Fibroblast of mammary gland (primary cell): ENCODE measurements around the gene GAB4.
"Not testable (repeated sequence)": the region's sequence is repeated elsewhere in the genome, so short reads cannot be mapped to it uniquely, and the experiment has no call there.

Experiments
- DNase-seq: peaks from one replicate; pipeline ENCODE4 v3.0.0-alpha.2; 2010; ENCODE audit warnings: low read depth
- H3K4me3 ChIP-seq: 2 replicates; pipeline ENCODE4 v1.5.1; 2011; ENCODE audit warnings: low read depth, mild to moderate bottlenecking, low read length, moderate library complexity; ENCODE audit not compliant: control insufficient read depth
- CTCF ChIP-seq: conservative IDR thresholded peaks from 2 replicates; pipeline ENCODE4 v1.5.1; 2011; ENCODE audit warnings: low read depth, low read length, inconsistent platforms; ENCODE audit not compliant: control insufficient read depth, insufficient read depth

The GAB4 gene

GRCh38 chr22:16955678-16956210 is 52.3 kb downstream of the GAB4 start:
- TF ChIP-seq CTCF = no peak
- peak; percentile 3 for DNase-seq
- no peak overlapping the region for H3K4me3 ChIP-seq

DNA sequence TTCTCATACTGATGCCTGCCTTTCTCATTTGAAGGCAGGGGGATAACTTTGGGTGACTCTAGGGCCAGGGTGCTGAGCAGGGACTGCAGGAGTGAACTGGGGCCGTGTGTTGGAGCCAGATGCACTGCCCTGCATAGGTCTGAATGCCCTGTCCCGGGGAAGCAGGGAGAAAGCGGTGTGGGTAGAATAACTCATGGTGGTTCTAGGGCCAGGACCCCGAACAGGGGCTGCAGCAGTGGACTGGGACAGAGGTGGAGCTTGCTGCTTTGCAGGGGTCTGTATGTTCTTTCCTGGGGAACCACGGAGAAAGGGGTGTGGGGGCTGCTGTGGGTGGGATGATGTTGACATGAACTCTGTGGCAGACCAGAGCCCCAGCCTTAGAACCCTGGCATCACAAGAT is 52.9 kb downstream of the GAB4 start:
- no peak for DNase-seq
- TF ChIP-seq CTCF = no peak
- no peak overlapping the region for H3K4me3 ChIP-seq

GRCh38 chr22:16954060-16954403 is 54.0 kb downstream of the GAB4 start:
- TF ChIP-seq CTCF = no peak
- H3K4me3 ChIP-seq = no peak overlapping the region
- DNase-seq = no peak

DNA sequence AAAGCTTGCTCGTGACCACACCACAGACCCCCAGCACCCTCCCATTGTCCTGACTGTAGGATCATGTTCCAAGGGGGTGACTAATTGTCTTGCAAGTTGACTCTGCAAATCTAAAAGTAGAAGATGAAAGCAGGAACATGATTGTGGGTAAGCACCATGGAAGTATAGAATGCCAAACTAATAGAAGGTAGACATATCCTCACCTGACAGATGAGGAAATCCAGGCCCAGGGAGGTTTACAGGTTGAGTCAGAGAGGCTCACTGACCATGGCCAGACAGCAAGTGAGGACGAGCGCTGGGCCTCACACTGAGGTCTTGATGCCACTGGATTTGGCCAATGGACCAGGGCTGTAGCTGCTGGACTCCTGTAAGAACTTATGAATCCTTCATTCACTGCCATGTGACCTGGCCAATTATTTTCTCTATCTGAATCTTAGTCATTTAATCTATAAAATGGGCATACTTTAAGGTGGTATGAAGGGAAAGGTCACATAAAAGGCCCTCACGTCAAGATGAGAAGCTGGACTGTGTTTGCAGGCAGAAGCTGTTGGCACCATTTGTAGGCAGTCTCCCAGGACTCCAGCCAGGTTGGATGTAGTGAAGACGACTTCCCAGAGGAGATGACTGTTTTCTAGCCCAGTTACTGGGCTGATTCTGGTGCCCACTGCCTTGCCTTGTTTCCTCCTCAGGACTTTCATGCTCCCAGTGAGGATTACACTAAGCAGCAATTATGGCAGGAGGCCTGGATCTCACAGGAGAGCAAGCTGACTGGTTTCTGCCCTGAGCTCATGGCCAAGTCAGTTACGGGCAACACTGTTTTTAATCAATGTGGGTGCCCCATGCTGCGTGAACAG is 54.6 kb downstream of the GAB4 start:
- DNase-seq = no peak
- no peak for TF ChIP-seq CTCF
- H3K4me3 ChIP-seq = no peak overlapping the region

DNA sequence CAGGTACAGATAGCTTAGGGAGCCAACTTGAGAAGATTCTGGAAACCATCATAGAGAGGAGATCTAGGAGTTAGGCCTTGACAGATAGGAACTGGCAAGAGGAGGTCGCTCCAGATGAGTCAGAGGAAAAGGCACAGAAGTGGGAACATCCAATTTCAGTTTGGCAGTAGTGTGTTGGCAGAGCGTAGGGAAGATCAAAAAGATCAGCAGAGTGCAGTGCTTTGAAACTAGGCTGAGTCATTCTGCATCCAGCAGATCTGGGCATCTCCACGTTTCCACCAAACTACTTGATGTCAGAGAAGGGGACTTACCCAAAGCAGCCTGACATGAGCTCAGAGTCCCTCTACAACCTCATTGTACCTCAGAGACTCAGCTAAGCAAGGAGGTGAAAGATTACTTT is 58.5 kb downstream of the GAB4 start:
- peak; percentile 48 for DNase-seq
- no peak for TF ChIP-seq CTCF
- no peak overlapping the region for H3K4me3 ChIP-seq

DNA sequence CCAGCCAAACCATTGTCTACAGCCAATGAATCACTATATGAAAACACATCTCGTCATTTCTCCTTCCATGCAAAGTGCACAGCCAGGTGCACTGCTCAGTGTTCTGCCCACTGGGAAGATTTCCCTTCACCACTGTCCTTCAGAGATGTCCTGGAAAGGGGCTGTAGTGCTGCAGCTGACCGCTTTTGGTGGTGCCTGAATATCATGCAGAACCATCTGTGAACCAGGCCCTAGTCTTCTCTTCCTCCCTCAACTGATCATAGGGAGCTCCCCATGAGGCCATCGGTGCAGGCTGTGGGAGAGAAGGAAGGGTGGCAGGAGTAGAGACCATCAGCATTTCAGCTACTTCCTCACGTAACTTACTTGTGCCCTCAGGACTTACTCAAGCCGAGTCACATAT is 70.2 kb downstream of the GAB4 start:
- no peak overlapping the region for H3K4me3 ChIP-seq
- TF ChIP-seq CTCF = no peak
- no peak for DNase-seq

- DNase-seq, H3K4me3 ChIP-seq: not testable (repeated sequence)
These were observed 70.8 kb downstream of the GAB4 start for GRCh38 chr22:16937209-16937608.
